DOHH2 (cell line): ENCODE data around the gene ZNF507.

ENCODE experiments used
- H3F3A ChIP-seq: fragments of 200-600 bp; sonication (generic), shearing (Covaris generic); 2 replicates; pipeline ENCODE4 v1.6.0; 2016; ENCODE audit warnings: antibody characterized with exemption, mild to moderate bottlenecking; ENCODE audit not compliant: control insufficient read depth, insufficient read depth
- H3K27ac ChIP-seq: fragments of 200-600 bp; sonication (generic); 2 replicates; pipeline ENCODE4 v1.5.1; 2014; ENCODE audit warnings: low read depth, mild to moderate bottlenecking, low read length, moderate library complexity
- H3K27me3 ChIP-seq: fragments of 200-600 bp; sonication (generic); 2 replicates; pipeline ENCODE4 v1.6.1; 2014; ENCODE audit warnings: mild to moderate bottlenecking, low read length, mixed read lengths; ENCODE audit not compliant: control insufficient read depth
- H3K36me3 ChIP-seq: fragments of 200-600 bp; sonication (generic); 2 replicates; pipeline ENCODE4 v1.6.1; 2014; ENCODE audit warnings: mild to moderate bottlenecking, low read length, moderate library complexity, mixed read lengths; ENCODE audit not compliant: control insufficient read depth
- H3K4me1 ChIP-seq: fragments of 200-600 bp; sonication (generic); 2 replicates; pipeline ENCODE4 v1.6.1; 2014; ENCODE audit warnings: mild to moderate bottlenecking, low read length, mixed read lengths; ENCODE audit not compliant: control insufficient read depth
- H3K4me2 ChIP-seq: fragments of 200-600 bp; sonication (generic); 2 replicates; pipeline ENCODE4 v1.6.0; 2014; ENCODE audit warnings: mild to moderate bottlenecking, low read length, moderate library complexity
- H3K4me3 ChIP-seq: fragments of 200-600 bp; sonication (generic); 2 replicates; pipeline ENCODE4 v1.5.1; 2014; ENCODE audit warnings: mild to moderate bottlenecking, low read length, mixed read lengths
- H3K79me2 ChIP-seq: fragments of 200-600 bp; sonication (generic); 2 replicates; pipeline ENCODE4 v1.6.1; 2014; ENCODE audit warnings: mild to moderate bottlenecking, low read length, mixed read lengths; ENCODE audit not compliant: control insufficient read depth
- H3K9me2 ChIP-seq: fragments of 200-600 bp; sonication (generic); replicated peaks from 2 replicates; pipeline ENCODE4 v1.6.1; 2014; ENCODE audit warnings: mild to moderate bottlenecking, low read length, mixed read lengths; ENCODE audit not compliant: control insufficient read depth
- H3K9me3 ChIP-seq: fragments of 200-600 bp; sonication (generic); 2 replicates; pipeline ENCODE4 v1.6.1; 2014; ENCODE audit warnings: antibody characterized with exemption, low read length, mixed read lengths; ENCODE audit not compliant: control insufficient read depth, insufficient read depth
- H4K20me1 ChIP-seq: fragments of 200-600 bp; sonication (generic); 2 replicates; pipeline ENCODE4 v1.6.0; 2014; ENCODE audit warnings: low read depth, mild to moderate bottlenecking, antibody characterized with exemption, low read length, moderate library complexity; ENCODE audit not compliant: control insufficient read depth, insufficient read depth
- CTCF ChIP-seq: fragments of 200-600 bp; sonication (generic); IDR thresholded peaks from one replicate; pipeline ENCODE4 v1.5.1; 2014; ENCODE audit warnings: antibody characterized with exemption, mild to moderate bottlenecking, low read depth, low read length; ENCODE audit not compliant: poor library complexity, severe bottlenecking
- EZH2phosphoT487 ChIP-seq: fragments of 200-600 bp; sonication (generic); IDR thresholded peaks from 2 replicates; pipeline ENCODE4 v1.6.1; 2017; ENCODE audit warnings: borderline replicate concordance, mild to moderate bottlenecking, antibody characterized with exemption, low read length, moderate library complexity, mixed read lengths

ZNF507 gene

GRCh38 chr19:32396046-32396652 is 50.7 kb downstream of the ZNF507 start:
- no peaks in the 10 kb centered on the region for H4K20me1 ChIP-seq
- H3K9me2 ChIP-seq, result no peaks in the 10 kb centered on the region
- H3K4me3 ChIP-seq, result no peak overlapping the region
- no peak overlapping the region for H3K27ac ChIP-seq
- 0 out of 2 replicates have a peak, but pooled peaks cover 2% of the 10 kb centered on the region for H3F3A ChIP-seq
- no peak overlapping the region for H3K4me2 ChIP-seq
- H3K79me2 ChIP-seq, result no peaks in the 10 kb centered on the region
- no peaks in the 10 kb centered on the region for H3K27me3 ChIP-seq
- peaks cover 11% of the 10 kb centered on the region for H3K36me3 ChIP-seq
- peaks cover 6% of the 10 kb centered on the region for H3K4me1 ChIP-seq
- TF ChIP-seq EZH2phosphoT487, result no peak
- H3K9me3 ChIP-seq, result no peaks in the 10 kb centered on the region

- H4K20me1 ChIP-seq, result no peaks in the 10 kb centered on the region
- no peak overlapping the region for H3K4me3 ChIP-seq
- H3K27ac ChIP-seq, result no peak overlapping the region
- no peak overlapping the region for H3K4me2 ChIP-seq
- H3K9me2 ChIP-seq, result no peaks in the 10 kb centered on the region
- TF ChIP-seq CTCF (no peak), EZH2phosphoT487 (no peak)
- H3K9me3 ChIP-seq, result no peaks in the 10 kb centered on the region
- H3K27me3 ChIP-seq, result no peaks in the 10 kb centered on the region
- H3F3A ChIP-seq, result no peaks in the 10 kb centered on the region
- peaks cover under 1% of the 10 kb centered on the region for H3K4me1 ChIP-seq
- peaks cover 11% of the 10 kb centered on the region for H3K36me3 ChIP-seq
- no peaks in the 10 kb centered on the region for H3K79me2 ChIP-seq
These were observed 52.3 kb downstream of the ZNF507 start for GRCh38 chr19:32397671-32398101.

GRCh38 chr19:32401992-32402391 is 56.6 kb downstream of the ZNF507 start:
- no peak overlapping the region for H3K4me2 ChIP-seq
- H3K4me3 ChIP-seq, result no peak overlapping the region
- H3K27me3 ChIP-seq, result no peaks in the 10 kb centered on the region
- H4K20me1 ChIP-seq, result no peaks in the 10 kb centered on the region
- no peaks in the 10 kb centered on the region for H3F3A ChIP-seq
- H3K27ac ChIP-seq, result no peak overlapping the region
- H3K9me2 ChIP-seq, result no peaks in the 10 kb centered on the region
- H3K79me2 ChIP-seq, result peaks cover 34% of the 10 kb centered on the region
- peaks cover 23% of the 10 kb centered on the region for H3K4me1 ChIP-seq
- TF ChIP-seq CTCF (no peak), EZH2phosphoT487 (no peak)
- no peaks in the 10 kb centered on the region for H3K9me3 ChIP-seq
- peaks cover 5% of the 10 kb centered on the region for H3K36me3 ChIP-seq

- H3K4me3 ChIP-seq, result peak overlapping the region; percentile 89
These were observed 58.0 kb downstream of the ZNF507 start for GRCh38 chr19:32403291-32403995.

More at GRCh38 chr19:32403291-32403995, 58.0 kb downstream of the ZNF507 start:
- no peaks in the 10 kb centered on the region for H3K27me3 ChIP-seq
- H3K4me2 ChIP-seq, result peak overlapping the region; percentile 66
- peaks cover 45% of the 10 kb centered on the region for H3K79me2 ChIP-seq
- no peaks in the 10 kb centered on the region for H3K9me2 ChIP-seq
- TF ChIP-seq EZH2phosphoT487 (no peak), CTCF (no peak)
- H3K36me3 ChIP-seq, result peaks cover 16% of the 10 kb centered on the region
- no peaks in the 10 kb centered on the region for H4K20me1 ChIP-seq
- peaks cover 31% of the 10 kb centered on the region for H3K4me1 ChIP-seq
- no peaks in the 10 kb centered on the region for H3K9me3 ChIP-seq
- no peaks in the 10 kb centered on the region for H3F3A ChIP-seq
- H3K27ac ChIP-seq, result no peak overlapping the region
